GM18873 (cell line): Measurements from ENCODE around the gene DNAJB6.

Experiments
- ATAC-seq: cut with Tn5 transposase; IDR thresholded peaks from one replicate; pipeline ENCODE4 v1.9.1; 2021; ENCODE audit warnings: mild to moderate bottlenecking, moderate library complexity, moderate number of reproducible peaks; ENCODE audit not compliant: unreplicated experiment, low FRiP score

DNAJB6 gene

GRCh38 chr7:157462419-157462771 lies 125.6 kb downstream of the DNAJB6 start:
- ATAC-seq: no peak

- ATAC-seq: no peak
These were observed 126.0 kb downstream of the DNAJB6 start for GRCh38 chr7:157462840-157463239.

- no peak for ATAC-seq
These were observed 126.4 kb downstream of the DNAJB6 start for GRCh38 chr7:157463245-157463644.

GRCh38 chr7:157464111-157464970 lies 127.5 kb downstream of the DNAJB6 start:
- ATAC-seq: no peak

- ATAC-seq: no peak
These were observed 128.4 kb downstream of the DNAJB6 start for GRCh38 chr7:157464971-157465886.

- no peak for ATAC-seq
These were observed 129.4 kb downstream of the DNAJB6 start for GRCh38 chr7:157465891-157466866.

- no peak for ATAC-seq
These were observed 130.1 kb downstream of the DNAJB6 start for GRCh38 chr7:157466867-157467261.
